Neuronal stem cell (in vitro differentiated cells): ENCODE measurements around the gene CXCL17.

Experiments used
- DNase-seq: peaks from one replicate; pipeline ENCODE4 v3.0.0-alpha.2; 2013; ENCODE audit warnings: low spot score
- H2AFZ ChIP-seq: one replicate; pipeline ENCODE4 v1.6.1; 2013; ENCODE audit warnings: mild to moderate bottlenecking, low read length, inconsistent platforms
- H2AK5ac ChIP-seq: 2 replicates; pipeline ENCODE4 v1.6.1; 2013; ENCODE audit warnings: low read depth, mild to moderate bottlenecking, inconsistent platforms, low read length, moderate library complexity, mixed read lengths
- H2BK120ac ChIP-seq: 2 replicates; pipeline ENCODE4 v1.6.1; 2013; ENCODE audit warnings: low read depth, mild to moderate bottlenecking, inconsistent platforms, low read length, moderate library complexity, mixed read lengths
- H2BK12ac ChIP-seq: one replicate; pipeline ENCODE4 v1.6.1; 2013; ENCODE audit warnings: low read length, inconsistent platforms
- H2BK15ac ChIP-seq: 2 replicates; pipeline ENCODE4 v1.6.1; 2013; ENCODE audit warnings: mild to moderate bottlenecking, low read length, inconsistent platforms, mixed read lengths
- H2BK5ac ChIP-seq: one replicate; pipeline ENCODE4 v1.6.1; 2013; ENCODE audit warnings: inconsistent platforms, mild to moderate bottlenecking, low read length, moderate library complexity
- H3K14ac ChIP-seq: one replicate; pipeline ENCODE4 v1.6.1; 2013; ENCODE audit warnings: low read length, inconsistent platforms
- H3K18ac ChIP-seq: 2 replicates; pipeline ENCODE4 v1.6.1; 2013; ENCODE audit warnings: low read length, inconsistent platforms
- H3K23ac ChIP-seq: 2 replicates; pipeline ENCODE4 v1.6.1; 2013; ENCODE audit warnings: low read depth, mild to moderate bottlenecking, mixed read lengths, low read length, inconsistent platforms; ENCODE audit not compliant: poor library complexity
- H3K27ac ChIP-seq: replicated peaks from 3 replicates; pipeline ENCODE4 v1.5.1; 2013; ENCODE audit warnings: low read length, inconsistent platforms
- H3K27me3 ChIP-seq, 3 experiments: 2 replicates each; pipeline ENCODE4 v1.6.1; 2013; ENCODE audit warnings: low read length in 3 of 3, mild to moderate bottlenecking in 2 of 3, inconsistent platforms in 1 of 3, low read depth in 1 of 3, mixed read lengths in 1 of 3, moderate library complexity in 1 of 3; ENCODE audit not compliant: control insufficient read depth in 3 of 3, insufficient read depth in 3 of 3
- H3K36me3 ChIP-seq, 2 donors: replicated peaks in 1 of 2; 2 replicates each; pipeline ENCODE4 v1.6.1; 2013; ENCODE audit warnings: low read length in 2 of 2; ENCODE audit not compliant: control insufficient read depth in 2 of 2, insufficient read depth in 2 of 2
- H3K4ac ChIP-seq: 2 replicates; pipeline ENCODE4 v1.6.1; 2013; ENCODE audit warnings: inconsistent platforms, mild to moderate bottlenecking, low read length, moderate library complexity
- H3K4me1 ChIP-seq, 2 donors: 1 replicate in 1 of 2; 2 replicates in 1 of 2; pipeline ENCODE4 v1.6.1; 2013; ENCODE audit warnings: low read length in 2 of 2, low read depth in 1 of 2; ENCODE audit not compliant: control insufficient read depth in 2 of 2, insufficient read depth in 1 of 2
- H3K4me2 ChIP-seq: one replicate; pipeline ENCODE4 v1.6.1; 2013; ENCODE audit warnings: mild to moderate bottlenecking, low read length, inconsistent platforms; ENCODE audit not compliant: insufficient read depth, poor library complexity, severe bottlenecking
- H3K4me3 ChIP-seq, 2 donors: 2 replicates each; pipeline ENCODE4 v1.5.1; 2013; ENCODE audit warnings: low read length in 2 of 2, mild to moderate bottlenecking in 2 of 2, inconsistent platforms in 1 of 2, moderate library complexity in 1 of 2
- H3K79me1 ChIP-seq: one replicate; pipeline ENCODE4 v1.6.1; 2013; ENCODE audit warnings: low read depth, mild to moderate bottlenecking, inconsistent platforms, low read length, moderate library complexity
- H3K9ac ChIP-seq: one replicate; pipeline ENCODE4 v1.6.1; 2013; ENCODE audit warnings: mild to moderate bottlenecking, low read depth, low read length, inconsistent platforms; ENCODE audit not compliant: poor library complexity
- H3K9me3 ChIP-seq, 2 donors: replicated peaks in 1 of 2; 2 replicates each; pipeline versions ENCODE3 to v1.6.1; 2013; ENCODE audit warnings: low read length in 2 of 2, mild to moderate bottlenecking in 2 of 2, inconsistent platforms in 1 of 2, low read depth in 1 of 2, mixed read lengths in 1 of 2, moderate library complexity in 1 of 2; ENCODE audit not compliant: control insufficient read depth in 2 of 2, insufficient read depth in 1 of 2
- H4K8ac ChIP-seq: one replicate; pipeline ENCODE4 v1.6.1; 2013; ENCODE audit warnings: low read depth, mild to moderate bottlenecking, inconsistent platforms, low read length, moderate library complexity
- H4K91ac ChIP-seq: one replicate; pipeline ENCODE4 v1.6.1; 2013; ENCODE audit warnings: low read length, low read depth, mild to moderate bottlenecking, inconsistent platforms; ENCODE audit not compliant: poor library complexity
- WGBS, 2 donors: extraction: QIAGEN DNeasy Blood & Tissue Kit; methylation state at CpG; one replicate each; pipeline ENCODE4 v1.1.7; 2013; ENCODE audit warnings: missing lambda C conversion rate in 2 of 2, mixed read lengths in 1 of 2; ENCODE audit not compliant: insufficient read length in 2 of 2, insufficient replicate concordance in 1 of 2; ENCODE audit errors: extremely low coverage in 2 of 2; 5-methylcytosine and 5-hydroxymethylcytosine counted together

Gene CXCL17

DNA sequence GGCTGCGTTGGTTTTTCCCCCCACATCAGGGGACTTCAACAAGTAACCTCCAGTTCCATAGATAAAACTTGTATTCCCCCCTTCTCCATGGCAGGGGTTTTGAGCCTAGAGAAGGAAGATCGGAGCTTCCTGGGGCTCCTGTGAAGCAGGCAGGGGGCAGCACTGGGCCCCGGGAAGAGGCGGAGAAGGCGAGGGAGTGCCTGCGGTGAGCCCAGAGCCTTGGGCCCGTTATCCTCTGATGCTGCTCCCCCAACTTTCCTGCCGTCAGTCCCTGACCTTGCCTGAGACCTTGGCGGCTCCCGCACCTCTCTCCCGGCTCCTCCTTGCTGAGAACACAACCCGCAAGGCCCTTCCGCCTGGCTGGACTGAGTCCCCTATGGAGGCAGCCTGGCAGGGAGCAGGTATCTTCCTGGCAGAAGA, 18.0 kb downstream of the CXCL17 start:
- DNase-seq = no peak
- no peak overlapping the region for H2BK5ac ChIP-seq
- peak overlapping the region; percentile 58 for H3K4ac ChIP-seq
- H3K36me3 ChIP-seq = peaks cover 0 to 4% of the 10 kb centered on the region in 2 donors
- no peak overlapping the region for H3K14ac ChIP-seq
- no peak overlapping the region for H3K4me2 ChIP-seq
- H2AFZ ChIP-seq = peak overlapping the region; percentile 96
- H3K27me3 ChIP-seq = peaks cover 0 to 13% (median 0%) of the 10 kb centered on the region in 3 experiments
- peak overlapping the region; percentile 29 for H3K23ac ChIP-seq
- H3K79me1 ChIP-seq = peaks cover 3% of the 10 kb centered on the region
- H3K4me1 ChIP-seq = peaks cover 15 to 19% of the 10 kb centered on the region in 2 donors
- H3K9me3 ChIP-seq = peaks cover 0 to 6% of the 10 kb centered on the region in 2 donors
- H2AK5ac ChIP-seq = peak overlapping the region; percentile 97
- H4K8ac ChIP-seq = no peak overlapping the region
- no CpG with 5 or more reads among the region's 13 CpGs for WGBS, 2 donors
- H3K27ac ChIP-seq = no peak overlapping the region
- peak overlapping the region; percentile 34 for H4K91ac ChIP-seq
- peak overlapping the region; percentile 93 for H2BK15ac ChIP-seq
- H2BK12ac ChIP-seq = peak overlapping the region; percentile 79
- H3K9ac ChIP-seq = no peak overlapping the region
- H3K4me3 ChIP-seq = no peak overlapping the region
- peak overlapping the region; percentile 90 for H3K18ac ChIP-seq
- H2BK120ac ChIP-seq = no peak overlapping the region

DNA sequence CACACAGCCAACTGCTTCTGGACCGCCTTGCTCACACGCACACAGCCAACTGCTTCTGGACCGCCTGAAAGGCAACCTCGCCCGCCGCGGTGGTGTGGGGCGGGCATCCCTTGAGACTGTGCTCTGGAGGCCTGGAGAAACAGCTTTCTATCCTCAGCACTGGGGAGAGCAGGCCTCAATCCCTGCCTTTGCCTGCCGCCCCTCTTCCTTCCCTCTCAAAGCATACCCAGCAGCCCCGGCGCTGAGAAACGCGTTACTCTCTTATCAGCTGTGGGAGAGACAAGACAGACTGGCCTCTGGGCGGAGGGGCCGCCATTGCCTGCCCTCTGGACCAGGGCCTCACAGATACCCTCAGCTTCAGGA, 18.4 kb downstream of the CXCL17 start:
- H3K79me1 ChIP-seq = peaks cover 3% of the 10 kb centered on the region
- H3K18ac ChIP-seq = peak overlapping the region; percentile 90
- H2BK5ac ChIP-seq = no peak overlapping the region
- H4K91ac ChIP-seq = peak overlapping the region; percentile 34
- peak overlapping the region; percentile 1 for H3K14ac ChIP-seq
- H2BK15ac ChIP-seq = peak overlapping the region; percentile 89
- H3K4me2 ChIP-seq = no peak overlapping the region
- H2BK120ac ChIP-seq = no peak overlapping the region
- peaks cover 0 to 13% (median 0%) of the 10 kb centered on the region in 3 experiments for H3K27me3 ChIP-seq
- DNase-seq = no peak
- no peak overlapping the region for H3K4me3 ChIP-seq
- peak overlapping the region; percentile 97 for H2AK5ac ChIP-seq
- no peak overlapping the region for H4K8ac ChIP-seq
- H3K4me1 ChIP-seq = peaks cover 15 to 20% of the 10 kb centered on the region in 2 donors
- peaks cover under 1 to 4% of the 10 kb centered on the region in 2 donors for H3K36me3 ChIP-seq
- H3K23ac ChIP-seq = peak overlapping the region; percentile 29
- H3K9ac ChIP-seq = no peak overlapping the region
- H3K4ac ChIP-seq = peak overlapping the region; percentile 58
- WGBS, 2 donors = no CpG with 5 or more reads among the region's 15 CpGs
- peak overlapping the region; percentile 53 for H2BK12ac ChIP-seq
- H3K9me3 ChIP-seq = peaks cover 0 to 6% of the 10 kb centered on the region in 2 donors
- H3K27ac ChIP-seq = peak overlapping the region; percentile 86
- H2AFZ ChIP-seq = peak overlapping the region; percentile 96

DNA sequence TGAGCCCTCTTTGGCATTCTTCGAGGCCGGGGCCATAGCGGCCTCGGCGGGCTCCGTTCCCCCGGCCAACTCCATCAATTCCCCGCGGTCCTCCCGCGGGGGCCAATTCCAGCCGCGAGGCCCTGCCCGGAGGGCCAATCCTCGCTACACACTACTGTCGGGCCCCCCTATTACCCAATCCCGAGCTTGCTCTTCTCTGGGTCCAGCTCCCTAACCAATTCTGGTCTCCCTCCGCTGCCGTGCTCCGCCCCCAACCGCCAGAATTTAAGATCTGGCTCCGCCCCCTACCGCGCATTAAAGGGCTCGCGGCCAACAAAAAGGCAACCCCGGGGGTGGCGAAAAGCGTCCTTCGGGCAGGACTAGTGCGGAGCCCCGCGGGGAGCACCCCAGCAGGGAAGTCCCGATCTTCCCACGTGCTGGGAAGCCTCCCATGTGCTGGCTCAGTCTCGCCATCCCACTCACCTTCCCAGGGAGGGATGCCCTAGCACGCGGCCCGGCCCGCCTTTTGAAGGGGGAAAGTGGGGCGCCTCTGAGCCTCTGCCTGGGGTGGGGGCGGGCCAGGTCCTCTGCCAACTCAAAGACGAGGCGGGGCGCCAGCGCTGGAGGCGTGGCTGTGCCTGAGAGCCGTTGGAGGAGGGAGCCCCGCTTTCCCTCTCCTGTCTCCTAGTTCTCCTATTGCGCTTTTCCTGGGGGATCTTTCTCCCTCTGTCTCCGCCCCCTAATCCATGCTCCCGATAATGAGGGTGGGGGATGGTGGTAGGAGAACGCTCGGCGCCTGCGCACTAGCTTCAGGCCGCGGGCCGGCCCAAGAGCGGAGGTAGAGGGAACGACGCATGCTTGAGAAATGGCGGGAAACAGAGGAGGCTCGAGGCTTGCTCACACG, 19.0 kb downstream of the CXCL17 start:
- Histone ChIP-seq H3K4ac (peak overlapping the region; percentile 58), H3K4me1 (peaks cover 15 to 21% of the 10 kb centered on the region in 2 donors), H3K9me3 (peaks cover 0 to 6% of the 10 kb centered on the region in 2 donors), H3K18ac (peak overlapping the region; percentile 99), H3K23ac (peak overlapping the region; percentile 75), H3K27ac (peak overlapping the region; percentile 86), H3K79me1 (peaks cover 3% of the 10 kb centered on the region), H3K4me3 (peak overlapping the region; percentile 91 to 95), H3K27me3 (peaks cover 0 to 13% (median 0%) of the 10 kb centered on the region in 3 experiments), H2BK12ac (peak overlapping the region; percentile 53), H2AK5ac (peak overlapping the region; percentile 97), H4K8ac (no peak overlapping the region), H4K91ac (peak overlapping the region; percentile 68), H3K4me2 (peak overlapping the region; percentile 85), H2AFZ (peak overlapping the region; percentile 96), H2BK5ac (no peak overlapping the region), H3K9ac (peak overlapping the region; percentile 88), H2BK15ac (peak overlapping the region; percentile 89), H2BK120ac (no peak overlapping the region), H3K36me3 (peaks cover 2 to 4% of the 10 kb centered on the region in 2 donors), H3K14ac (peak overlapping the region; percentile 84)
- WGBS, 2 donors = no CpG with 5 or more reads among the region's 65 CpGs
- peak; percentile 93 for DNase-seq

DNA sequence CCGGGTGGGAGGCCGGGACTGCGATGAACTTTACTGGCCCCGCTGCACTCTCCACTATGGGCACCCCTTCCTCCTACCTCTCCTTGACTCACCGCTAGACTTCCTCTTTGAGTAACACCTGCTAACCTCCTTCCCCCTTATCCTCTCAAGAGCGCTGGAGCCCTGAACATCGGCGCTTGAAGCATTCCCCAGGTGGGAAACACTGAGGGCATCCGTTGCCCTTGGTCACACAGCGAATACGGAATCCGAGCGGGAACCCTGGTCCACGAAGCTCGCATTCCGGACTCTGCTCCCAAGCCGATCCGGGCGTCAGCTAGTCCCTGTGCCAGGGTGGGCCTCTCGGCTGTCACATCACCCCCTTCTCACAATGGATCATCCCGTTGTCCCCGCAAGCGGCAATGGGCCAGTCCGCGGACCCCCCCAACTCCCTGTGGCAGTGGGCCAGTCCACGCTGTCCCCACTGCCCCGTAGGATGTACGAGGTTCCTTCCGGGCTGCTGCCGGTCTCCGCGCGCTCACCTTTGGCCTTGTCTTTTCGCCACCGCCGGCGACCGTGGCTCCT, 19.8 kb downstream of the CXCL17 start:
- peaks cover 2 to 9% of the 10 kb centered on the region in 2 donors for H3K36me3 ChIP-seq
- H3K27me3 ChIP-seq = peaks cover 0 to 13% (median 0%) of the 10 kb centered on the region in 3 experiments
- peaks cover 15 to 16% of the 10 kb centered on the region in 2 donors for H3K4me1 ChIP-seq
- H2BK5ac ChIP-seq = no peak overlapping the region
- WGBS, 2 donors = no CpG with 5 or more reads among the region's 38 CpGs
- H4K91ac ChIP-seq = no peak overlapping the region
- peak overlapping the region; percentile 30 for H2BK15ac ChIP-seq
- peak overlapping the region; percentile 75 for H3K23ac ChIP-seq
- peak overlapping the region; percentile 97 for H3K18ac ChIP-seq
- peaks cover 3% of the 10 kb centered on the region for H3K79me1 ChIP-seq
- no peak overlapping the region for H3K4ac ChIP-seq
- peak overlapping the region; percentile 63 for H3K27ac ChIP-seq
- H2AK5ac ChIP-seq = peak overlapping the region; percentile 73
- H3K4me3 ChIP-seq = peak overlapping the region; percentile 91 to 95
- no peak overlapping the region for H4K8ac ChIP-seq
- H2BK120ac ChIP-seq = no peak overlapping the region
- no peak overlapping the region for H2BK12ac ChIP-seq
- peak overlapping the region; percentile 96 for H2AFZ ChIP-seq
- H3K14ac ChIP-seq = peak overlapping the region; percentile 84
- peaks cover 0 to 6% of the 10 kb centered on the region in 2 donors for H3K9me3 ChIP-seq
- H3K4me2 ChIP-seq = peak overlapping the region; percentile 85
- H3K9ac ChIP-seq = peak overlapping the region; percentile 88
- DNase-seq = no peak
